WTC11 (cell line): ENCODE results near the gene TELO2. TPM values are rescaled to one million over a fixed set of nuclear protein-coding genes. Genes with fewer than 3 reads are reported as not detected.
A peak's percentile ranks its signal among the peaks of the same experiment; 100 is the strongest.

ENCODE experiments used
- ATAC-seq: fragments of 200-7000 bp; cut with Tn5 transposase; 2 replicates; pipeline ENCODE4 v1.10.0; 2021; ENCODE audit warnings: mild to moderate bottlenecking, moderate library complexity
- CTCF ChIA-PET: fragments of 300-600 bp; sonication (Branson Sonifier 250); formaldehyde crosslinking; loops from one replicate; lab custom pipeline; 2021; ENCODE audit warnings: antibody characterized with exemption; lab: Charles Lee
- POLR2A ChIA-PET: fragments of 350-600 bp; sonication (Branson Sonifier 250); formaldehyde crosslinking; loops from one replicate; lab custom pipeline; 2021; ENCODE audit warnings: antibody characterized with exemption; lab: Charles Lee
- DNase-seq: peaks from one replicate; pipeline ENCODE4 v3.0.0; 2021; ENCODE audit warnings: low spot score
- H3K27ac Mint-ChIP-seq: 2 replicates; pipeline ENCODE4 v1.8.0; 2021; ENCODE audit warnings: mixed read lengths
- H3K27me3 Mint-ChIP-seq: 2 replicates; pipeline ENCODE4 v1.8.0; 2021; ENCODE audit warnings: low read depth, mild to moderate bottlenecking, moderate library complexity, mixed read lengths
- H3K36me3 Mint-ChIP-seq: 2 replicates; pipeline ENCODE4 v1.8.0; 2021; ENCODE audit warnings: mixed read lengths
- H3K4me1 Mint-ChIP-seq: 2 replicates; pipeline ENCODE4 v1.8.0; 2022; ENCODE audit warnings: mixed read lengths
- H3K4me3 Mint-ChIP-seq: 2 replicates; pipeline ENCODE4 v1.8.0; 2021; ENCODE audit warnings: mild to moderate bottlenecking, moderate library complexity, mixed read lengths
- H3K9me3 Mint-ChIP-seq: 2 replicates; pipeline ENCODE4 v1.8.0; 2021; ENCODE audit warnings: mixed read lengths
- ARID4B ChIP-seq: sonication (generic); formaldehyde crosslinking; IDR thresholded peaks from 2 replicates; pipeline ENCODE4 v1.8.0; 2023; ENCODE audit warnings: missing genetic modification reagents, mild to moderate bottlenecking, borderline replicate concordance
- ATF2 ChIP-seq: sonication (generic); formaldehyde crosslinking; IDR thresholded peaks from 2 replicates; pipeline ENCODE4 v1.8.1; 2022; ENCODE audit warnings: low read depth, missing genetic modification reagents, borderline replicate concordance
- ELF4 ChIP-seq: sonication (generic); formaldehyde crosslinking; IDR thresholded peaks from 2 replicates; pipeline ENCODE4 v1.8.1; 2022; ENCODE audit warnings: low read depth, mild to moderate bottlenecking, moderate library complexity, missing genetic modification reagents
- ERG ChIP-seq: fragments of 250-450 bp; sonication (Bioruptor Pico); IDR thresholded peaks from 2 replicates; pipeline ENCODE4 v1.8.0; 2021; ENCODE audit warnings: mild to moderate bottlenecking
- ETV6 ChIP-seq: sonication (generic); formaldehyde crosslinking; IDR thresholded peaks from 2 replicates; pipeline ENCODE4 v1.8.1; 2022; ENCODE audit warnings: mild to moderate bottlenecking, missing genetic modification reagents
- FOXJ3 ChIP-seq: sonication (generic); formaldehyde crosslinking; IDR thresholded peaks from 2 replicates; pipeline ENCODE4 v1.9.0; 2021; ENCODE audit warnings: missing genetic modification reagents, mild to moderate bottlenecking, borderline replicate concordance
- IRF1 ChIP-seq: sonication (generic); formaldehyde crosslinking; IDR thresholded peaks from 2 replicates; pipeline ENCODE4 v1.8.0; 2023; ENCODE audit warnings: missing genetic modification reagents
- MLX ChIP-seq: sonication (generic); formaldehyde crosslinking; IDR thresholded peaks from 2 replicates; pipeline ENCODE4 v1.8.1; 2023; ENCODE audit warnings: mild to moderate bottlenecking, missing genetic modification reagents, moderate library complexity
- NFE2L1 ChIP-seq: sonication (generic); formaldehyde crosslinking; IDR thresholded peaks from 2 replicates; pipeline ENCODE4 v1.8.1; 2023; ENCODE audit warnings: missing genetic modification reagents
- RORB ChIP-seq: fragments of 250-450 bp; sonication (Bioruptor Pico); IDR thresholded peaks from 2 replicates; pipeline ENCODE4 v1.9.0; 2021; ENCODE audit warnings: mild to moderate bottlenecking
- SMAD4 ChIP-seq: sonication (generic); formaldehyde crosslinking; IDR thresholded peaks from 2 replicates; pipeline ENCODE4 v1.8.0; 2022; ENCODE audit warnings: mild to moderate bottlenecking, missing genetic modification reagents
- SOX15 ChIP-seq: fragments of 250-450 bp; sonication (Bioruptor Pico); IDR thresholded peaks from 2 replicates; pipeline ENCODE4 v1.9.0; 2021; ENCODE audit warnings: mild to moderate bottlenecking
- ZNF281 ChIP-seq: sonication (generic); formaldehyde crosslinking; IDR thresholded peaks from 2 replicates; pipeline ENCODE4 v1.8.0; 2023; ENCODE audit warnings: mild to moderate bottlenecking, missing genetic modification reagents
- ZNF423 ChIP-seq: fragments of 250-450 bp; sonication (Bioruptor Pico); IDR thresholded peaks from 2 replicates; pipeline ENCODE4 v2.1.2; 2022; ENCODE audit warnings: mild to moderate bottlenecking, moderate library complexity
- ZSCAN18 ChIP-seq: fragments of 250-450 bp; sonication (Bioruptor Pico); IDR thresholded peaks from 2 replicates; pipeline ENCODE4 v2.1.2; 2022; ENCODE audit warnings: mild to moderate bottlenecking, moderate library complexity
- total RNA-seq: library from RNA; stranded (reverse); gene quantifications from 3 replicates; pipeline ENCODE4 v1.2.3, GENCODE V29; 2021

The TELO2 gene
- total RNA-seq, 1 experiment from 2014 or later: 86.7 TPM

- H3K36me3 Mint-ChIP-seq: peaks cover 18% of the 10 kb centered on the region
- DNase-seq: no peak
- TF ChIP-seq SMAD4 (CRISPR knock-in tag) (no peak), SOX15 (CRISPR knock-in tag) (no peak), IRF1 (CRISPR knock-in tag) (no peak), ERG (CRISPR knock-in tag) (no peak), ZNF281 (no peak), ATF2 (CRISPR knock-in tag) (no peak), ELF4 (CRISPR knock-in tag) (no peak), ETV6 (CRISPR knock-in tag) (no peak), RORB (CRISPR knock-in tag) (no peak), MLX (no peak), ZNF423 (CRISPR knock-in tag) (no peak), FOXJ3 (CRISPR knock-in tag) (no peak), ARID4B (CRISPR knock-in tag) (no peak), NFE2L1 (CRISPR knock-in tag) (no peak), ZSCAN18 (CRISPR knock-in tag) (no peak)
- TF ChIP-seq, all 79 proteins: peak for 0
- Mint-ChIP-seq H3K4me3 (no peak overlapping the region), H3K4me1 (no peaks in the 10 kb centered on the region), H3K27ac (0 out of 2 replicates have a peak overlapping the region, but pooled peaks have one; percentile 17), H3K9me3 (peaks cover 15% of the 10 kb centered on the region), H3K27me3 (no peaks in the 10 kb centered on the region; the same call in 1 of the 2 replicates)
- CTCF ChIA-PET: no interaction called here
- no peak for ATAC-seq
- POLR2A ChIA-PET: no interaction called here
Measured at GRCh38 chr16:1512774-1513173, 19.6 kb downstream of the TELO2 start.
